Measurements from ENCODE around the gene LOX. TPM values are rescaled to one million over a fixed set of nuclear protein-coding genes. Genes with fewer than 3 reads are reported as not detected.

Gene LOX
- total RNA-seq, 1 donor from 2014 or later = 38.8 TPM

- TF ChIP-seq POLR2AphosphoS5 (IDR thresholded peaks at IDR 0.05; ENCODE audit: insufficient read depth in 1 of 2, low read depth in 1 of 2) = no peak
- TF ChIP-seq POLR2A (IDR thresholded peaks at IDR 0.05) = no peak
- TF ChIP-seq CTCF (IDR thresholded peaks at IDR 0.05) = no peak
- Histone ChIP-seq H3K27ac (no peak overlapping the region), H3K4me3 (no peak overlapping the region)
Observed at GRCh38 chr5:122121479-122122465, 43.7 kb upstream of the LOX start.

GRCh38 chr5:122120957-122121356 lies 42.9 kb upstream of the LOX start:
- Histone ChIP-seq H3K36me3 (no peaks in the 10 kb centered on the region), H3K4me3 (no peak overlapping the region), H3K27ac (no peak overlapping the region), H3K27me3 (no peaks in the 10 kb centered on the region), H3K4me1 (peaks cover 4% of the 10 kb centered on the region), H3K9me3 (no peaks in the 10 kb centered on the region)
- TF ChIP-seq POLR2AphosphoS5 (IDR thresholded peaks at IDR 0.05; ENCODE audit: insufficient read depth in 1 of 2, low read depth in 1 of 2) = peak in 1 of 2 donors; percentile 74
- TF ChIP-seq POLR2A (IDR thresholded peaks at IDR 0.05) = no peak
- intact Hi-C loops (cut with DNase I) = no loop called here
- no peak for DNase-seq (ENCODE audit: extremely low spot score in 2 of 2)

More at GRCh38 chr5:122121479-122122465, 43.7 kb upstream of the LOX start:
- Histone ChIP-seq H3K36me3 (no peaks in the 10 kb centered on the region), H3K27me3 (no peaks in the 10 kb centered on the region), H3K4me1 (peaks cover 12% of the 10 kb centered on the region), H3K9me3 (no peaks in the 10 kb centered on the region)
- intact Hi-C loops (cut with DNase I) = no loop called here
- no peak for DNase-seq (ENCODE audit: extremely low spot score in 2 of 2)

GRCh38 chr5:122120493-122120892 lies 42.4 kb upstream of the LOX start:
- TF ChIP-seq POLR2A (IDR thresholded peaks at IDR 0.05) (no peak), CTCF (IDR thresholded peaks at IDR 0.05) (no peak)
- Histone ChIP-seq H3K9me3 (no peaks in the 10 kb centered on the region), H3K36me3 (no peaks in the 10 kb centered on the region), H3K4me3 (no peak overlapping the region), H3K4me1 (no peaks in the 10 kb centered on the region), H3K27ac (no peak overlapping the region), H3K27me3 (no peaks in the 10 kb centered on the region)
- intact Hi-C loops (cut with DNase I) = no loop called here
- DNase-seq (ENCODE audit: extremely low spot score in 2 of 2) = no peak

- H3K9me3 ChIP-seq = no peaks in the 10 kb centered on the region
- H3K27me3 ChIP-seq = no peaks in the 10 kb centered on the region
- no peaks in the 10 kb centered on the region for H3K4me1 ChIP-seq
- H3K36me3 ChIP-seq = no peaks in the 10 kb centered on the region
- DNase-seq (ENCODE audit: extremely low spot score in 2 of 2) = no peak
- intact Hi-C loops (cut with DNase I) = no loop called here
- no peak for TF ChIP-seq POLR2AphosphoS5 (IDR thresholded peaks at IDR 0.05; ENCODE audit: insufficient read depth in 1 of 2, low read depth in 1 of 2)
- no peak for TF ChIP-seq POLR2A (IDR thresholded peaks at IDR 0.05)
- TF ChIP-seq CTCF (IDR thresholded peaks at IDR 0.05) = no peak
- H3K27ac ChIP-seq = no peak overlapping the region
- no peak overlapping the region for H3K4me3 ChIP-seq
Observed at GRCh38 chr5:122119205-122119604, 41.1 kb upstream of the LOX start.

GRCh38 chr5:122118356-122118948 lies 40.4 kb upstream of the LOX start:
- Histone ChIP-seq H3K36me3 (no peaks in the 10 kb centered on the region), H3K27ac (no peak overlapping the region), H3K4me1 (no peaks in the 10 kb centered on the region), H3K4me3 (no peak overlapping the region), H3K9me3 (no peaks in the 10 kb centered on the region), H3K27me3 (no peaks in the 10 kb centered on the region)
- TF ChIP-seq POLR2AphosphoS5 (IDR thresholded peaks at IDR 0.05; ENCODE audit: insufficient read depth in 1 of 2, low read depth in 1 of 2) (no peak), CTCF (IDR thresholded peaks at IDR 0.05) (no peak), POLR2A (IDR thresholded peaks at IDR 0.05) (no peak)
- intact Hi-C loops (cut with DNase I) = no loop called here
- DNase-seq (ENCODE audit: extremely low spot score in 2 of 2) = no peak

Measured in vagina (tissue), 2 donors.